Measurements from ENCODE around the gene GARIN5A. TPM values are rescaled to one million over a fixed set of nuclear protein-coding genes. Genes with fewer than 3 reads are reported as not detected.

The GARIN5A gene
- total and polyA plus RNA-seq, 5 donors from 2014 or later: 0.39 to 0.83 (median 0.64) TPM; not detected in 2

DNA sequence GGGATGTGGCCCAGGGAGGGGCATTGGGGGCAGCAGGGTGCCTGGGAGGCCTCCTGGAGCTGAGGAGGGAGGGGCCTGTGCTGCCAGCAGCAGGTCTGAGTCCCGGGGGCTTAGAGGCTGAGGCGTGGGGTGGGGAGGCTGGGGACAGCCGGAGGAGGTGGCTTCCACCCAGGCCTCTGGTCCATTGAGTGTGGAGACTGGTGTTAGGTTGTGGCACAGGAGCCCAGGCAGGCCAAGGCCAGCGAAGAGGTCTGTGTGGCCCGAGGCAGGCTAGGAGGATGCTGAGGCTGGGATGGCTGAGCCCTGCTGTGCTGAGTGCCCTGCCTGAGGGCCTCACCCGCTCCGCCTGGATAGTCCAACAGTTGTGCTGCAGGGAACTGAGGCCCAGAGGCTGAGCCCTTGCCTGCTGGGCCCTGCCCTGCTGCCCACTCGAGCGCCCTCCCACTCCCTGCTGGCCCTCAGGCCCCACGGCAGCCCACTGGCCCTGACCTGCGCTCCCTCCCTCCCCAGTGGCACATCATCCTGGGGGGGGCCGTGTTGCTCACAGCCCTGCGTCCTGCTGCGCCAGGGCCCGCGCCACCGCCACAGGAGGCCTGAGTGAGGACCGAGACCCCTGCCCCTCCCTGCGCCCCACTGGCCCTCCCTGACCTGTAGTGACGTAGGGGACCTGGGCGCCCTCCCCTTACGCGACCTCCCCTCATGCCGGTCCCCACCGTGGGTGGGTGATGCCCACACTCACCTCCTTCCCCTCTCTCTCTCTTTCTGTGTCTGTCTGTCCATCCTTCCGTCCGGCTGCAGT, 4.9 kb upstream of the GARIN5A start:
- ATAC-seq (ENCODE audit: low read depth in 2 of 2) (no peak), DNase-seq (no peak)
- Mint-ChIP-seq H3K27ac (no peak overlapping the region), H3K4me1 (peaks cover 0 to 19% (median 13%) of the 10 kb centered on the region in 4 donors), H3K9me3 (no peaks in the 10 kb centered on the region), H3K27me3 (no peaks in the 10 kb centered on the region), H3K36me3 (peaks cover 29% of the 10 kb centered on the region), H3K4me3 (peak overlapping the region in 1 of 4 donors; percentile 77)
- H3K4me1 ChIP-seq (ENCODE audit: control insufficient read depth, insufficient read depth, low read length, poor library complexity, severe bottlenecking): peaks cover 22% of the 10 kb centered on the region
- no peaks in the 10 kb centered on the region for H3K9me3 ChIP-seq (ENCODE audit: control insufficient read depth in 2 of 2, low read length in 2 of 2)
- H3K27ac ChIP-seq (ENCODE audit: insufficient read depth, low read length, poor library complexity, severe bottlenecking): no peak overlapping the region
- no peaks in the 10 kb centered on the region for H3K27me3 ChIP-seq (ENCODE audit: control insufficient read depth, insufficient read depth, low read length)
- no peak overlapping the region for H3K4me3 ChIP-seq (ENCODE audit: low read depth, low read length)
- peaks cover 35% of the 10 kb centered on the region for H3K36me3 ChIP-seq (ENCODE audit: control insufficient read depth, insufficient read depth, low read length)

DNA sequence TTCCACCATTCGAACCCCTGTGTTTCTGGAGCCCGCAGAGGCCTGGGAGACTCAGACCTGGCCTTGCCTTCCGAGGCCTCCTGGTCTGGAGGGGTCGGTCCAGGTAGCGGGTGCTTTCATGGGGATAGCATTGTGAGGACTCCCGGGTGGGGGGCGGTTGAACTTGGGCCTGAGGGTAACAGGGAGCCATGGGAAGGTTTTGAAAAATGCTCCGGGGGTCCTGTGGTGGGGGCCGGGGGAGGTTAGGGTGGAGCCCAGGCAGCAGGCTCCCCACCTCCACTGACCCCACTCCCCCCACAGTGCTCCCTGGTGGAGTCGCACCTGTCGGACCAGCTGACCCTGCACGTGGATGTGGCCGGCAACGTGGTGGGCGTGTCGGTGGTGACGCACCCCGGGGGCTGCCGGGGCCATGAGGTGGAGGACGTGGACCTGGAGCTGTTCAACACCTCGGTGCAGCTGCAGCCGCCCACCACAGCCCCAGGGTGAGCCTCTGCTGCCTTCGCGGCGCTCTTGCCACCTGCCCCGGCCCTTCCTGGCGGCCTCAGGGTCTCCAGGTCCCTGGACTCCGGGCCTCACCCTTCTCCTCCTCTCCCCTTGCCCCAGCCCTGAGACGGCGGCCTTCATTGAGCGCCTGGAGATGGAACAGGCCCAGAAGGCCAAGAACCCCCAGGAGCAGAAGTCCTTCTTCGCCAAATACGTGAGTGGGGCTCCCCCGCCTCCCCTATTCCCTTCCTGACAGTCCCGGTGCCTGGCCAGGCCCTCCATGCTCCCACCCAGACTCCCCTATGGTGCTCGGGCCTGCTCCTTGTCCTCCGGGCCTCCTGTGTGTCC, 3.8 kb upstream of the GARIN5A start:
- Mint-ChIP-seq H3K4me1 (peaks cover 0 to 23% (median 17%) of the 10 kb centered on the region in 4 donors), H3K9me3 (no peaks in the 10 kb centered on the region), H3K27ac (peak overlapping the region in 1 of 3 donors; percentile 62), H3K4me3 (no peak overlapping the region), H3K27me3 (peaks cover 4% of the 10 kb centered on the region), H3K36me3 (peaks cover 29% of the 10 kb centered on the region)
- H3K9me3 ChIP-seq (ENCODE audit: control insufficient read depth in 2 of 2, low read length in 2 of 2): no peaks in the 10 kb centered on the region
- H3K27ac ChIP-seq (ENCODE audit: insufficient read depth, low read length, poor library complexity, severe bottlenecking): no peak overlapping the region
- no peaks in the 10 kb centered on the region for H3K27me3 ChIP-seq (ENCODE audit: control insufficient read depth, insufficient read depth, low read length)
- H3K4me3 ChIP-seq (ENCODE audit: low read depth, low read length): no peak overlapping the region
- H3K4me1 ChIP-seq (ENCODE audit: control insufficient read depth, insufficient read depth, low read length, poor library complexity, severe bottlenecking): peaks cover 26% of the 10 kb centered on the region
- DNase-seq (no peak), ATAC-seq (ENCODE audit: low read depth in 2 of 2) (no peak)
- peaks cover 35% of the 10 kb centered on the region for H3K36me3 ChIP-seq (ENCODE audit: control insufficient read depth, insufficient read depth, low read length)

DNA sequence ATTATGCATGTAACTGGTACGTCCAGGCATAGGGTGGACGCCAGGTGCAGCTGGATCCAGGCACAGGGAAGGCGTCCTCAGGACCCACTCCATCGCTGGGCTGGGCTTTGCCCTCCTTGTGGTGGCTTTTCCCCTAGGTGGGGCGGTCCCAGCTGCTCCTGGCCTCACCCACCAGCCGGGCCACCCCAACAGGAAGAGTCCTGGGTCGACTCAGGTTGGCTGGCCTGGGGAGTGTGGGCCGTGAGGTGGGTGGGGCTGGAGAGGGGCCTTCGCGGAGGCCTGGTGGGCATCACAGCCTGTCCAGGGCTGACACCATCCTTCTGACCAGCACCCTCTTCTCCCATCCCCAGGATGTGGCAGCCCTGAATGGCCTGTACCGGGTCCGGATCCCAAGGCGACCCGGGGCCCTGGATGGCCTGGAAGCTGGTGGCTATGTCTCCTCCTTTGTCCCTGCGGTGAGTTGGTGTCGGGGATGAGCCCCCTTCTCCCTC, 3.2 kb upstream of the GARIN5A start:
- Histone ChIP-seq H3K27me3 (ENCODE audit: control insufficient read depth, insufficient read depth, low read length) (no peaks in the 10 kb centered on the region), H3K36me3 (ENCODE audit: control insufficient read depth, insufficient read depth, low read length) (peaks cover 35% of the 10 kb centered on the region), H3K4me3 (ENCODE audit: low read depth, low read length) (no peak overlapping the region), H3K9me3 (ENCODE audit: control insufficient read depth in 2 of 2, low read length in 2 of 2) (no peaks in the 10 kb centered on the region), H3K4me1 (ENCODE audit: control insufficient read depth, insufficient read depth, low read length, poor library complexity, severe bottlenecking) (peaks cover 26% of the 10 kb centered on the region), H3K27ac (ENCODE audit: insufficient read depth, low read length, poor library complexity, severe bottlenecking) (no peak overlapping the region)
- Mint-ChIP-seq H3K4me3 (no peak overlapping the region), H3K27me3 (peaks cover 9% of the 10 kb centered on the region), H3K36me3 (peaks cover 23% of the 10 kb centered on the region), H3K27ac (no peak overlapping the region), H3K9me3 (no peaks in the 10 kb centered on the region), H3K4me1 (peaks cover 0 to 25% (median 20%) of the 10 kb centered on the region in 4 donors)
- ATAC-seq (ENCODE audit: low read depth in 2 of 2) (no peak), DNase-seq (no peak)

DNA sequence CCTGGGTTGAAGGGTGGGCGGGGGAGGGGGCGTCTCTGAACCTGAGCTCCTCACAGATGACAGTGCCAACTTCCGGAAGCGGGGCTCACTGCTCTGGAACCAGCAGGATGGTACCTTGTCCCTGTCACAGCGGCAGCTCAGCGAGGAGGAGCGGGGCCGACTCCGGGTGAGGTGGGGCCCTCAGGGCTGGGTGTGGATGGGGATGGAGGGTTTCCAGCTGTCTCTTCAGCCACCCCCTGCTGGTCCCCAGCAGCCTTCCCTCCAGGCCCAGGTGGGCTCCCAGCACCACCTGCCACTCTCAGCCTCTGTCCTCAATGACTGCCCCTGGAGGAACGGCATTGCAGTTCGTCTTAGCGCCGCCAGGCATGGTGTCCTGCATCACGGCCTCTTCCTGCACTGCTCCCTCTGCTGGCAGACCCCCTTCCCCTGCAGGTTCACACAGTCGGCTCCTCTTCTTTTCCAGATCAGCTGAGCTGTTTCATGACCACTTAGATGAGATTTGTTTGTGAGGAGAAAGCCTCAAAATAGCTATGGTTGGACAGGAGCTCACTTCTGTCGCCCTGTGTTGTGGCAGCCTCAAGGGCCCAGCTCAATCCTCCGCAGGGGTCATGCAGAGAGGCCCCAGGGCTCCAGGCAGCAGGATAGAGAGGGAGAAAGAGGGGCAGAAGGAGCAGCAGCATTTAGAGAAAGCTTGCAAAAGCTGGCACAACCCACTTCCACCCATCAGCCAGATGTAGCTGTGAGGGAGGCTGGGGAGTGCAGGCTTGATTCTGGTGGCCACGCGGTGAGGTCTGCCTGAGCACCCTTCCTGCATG, 2.5 kb upstream of the GARIN5A start:
- Mint-ChIP-seq H3K4me3 (peak overlapping the region in 3 of 4 donors; percentile 43 to 60 (median 52)), H3K27ac (no peak overlapping the region), H3K27me3 (peaks cover 9% of the 10 kb centered on the region), H3K4me1 (peaks cover 0 to 25% (median 20%) of the 10 kb centered on the region in 4 donors), H3K9me3 (no peaks in the 10 kb centered on the region), H3K36me3 (peaks cover 23% of the 10 kb centered on the region)
- H3K4me1 ChIP-seq (ENCODE audit: control insufficient read depth, insufficient read depth, low read length, poor library complexity, severe bottlenecking): peaks cover 26% of the 10 kb centered on the region
- H3K4me3 ChIP-seq (ENCODE audit: low read depth, low read length): no peak overlapping the region
- ATAC-seq (ENCODE audit: low read depth in 2 of 2) (no peak), DNase-seq (no peak)
- H3K27me3 ChIP-seq (ENCODE audit: control insufficient read depth, insufficient read depth, low read length): no peaks in the 10 kb centered on the region
- H3K27ac ChIP-seq (ENCODE audit: insufficient read depth, low read length, poor library complexity, severe bottlenecking): no peak overlapping the region
- H3K36me3 ChIP-seq (ENCODE audit: control insufficient read depth, insufficient read depth, low read length): peaks cover 32% of the 10 kb centered on the region
- H3K9me3 ChIP-seq (ENCODE audit: control insufficient read depth in 2 of 2, low read length in 2 of 2): no peaks in the 10 kb centered on the region

DNA sequence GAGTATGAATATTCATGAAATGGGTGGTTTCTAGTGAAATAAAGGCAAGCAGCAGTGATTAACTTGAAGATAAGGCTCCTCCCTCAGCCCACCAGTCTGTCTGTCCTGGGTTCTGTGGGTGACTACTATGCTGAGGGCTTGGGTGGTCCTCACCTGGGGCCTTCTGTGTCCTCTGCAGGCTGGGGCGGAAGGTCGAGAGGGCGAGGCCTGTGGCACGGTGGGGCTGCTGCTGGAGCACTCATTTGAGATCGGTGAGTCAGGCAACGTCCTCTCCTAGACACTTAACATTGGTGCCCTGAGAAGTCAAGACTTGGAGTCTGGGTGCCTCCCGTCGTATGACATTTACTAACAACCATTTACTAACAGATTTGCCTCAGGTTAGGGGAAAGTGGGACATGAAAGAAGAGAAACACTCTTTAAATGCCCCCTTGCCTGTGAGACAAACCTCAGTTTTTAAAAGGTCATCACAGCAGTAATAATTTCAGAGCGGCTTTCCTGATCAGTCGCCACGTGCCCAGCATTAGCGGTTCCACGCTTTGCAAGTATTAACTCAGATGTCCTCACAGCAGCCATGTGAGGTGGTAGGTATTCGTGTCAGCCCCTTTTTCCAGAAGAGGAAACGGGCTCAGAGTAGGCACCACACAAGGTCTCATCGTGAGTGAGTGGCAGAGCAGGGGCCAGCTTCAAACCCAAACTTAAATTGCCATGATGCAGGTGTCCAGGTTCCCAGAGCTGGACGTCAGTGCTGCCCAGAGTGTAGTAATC, 1.3 kb upstream of the GARIN5A start:
- H3K27ac ChIP-seq (ENCODE audit: insufficient read depth, low read length, poor library complexity, severe bottlenecking): no peak overlapping the region
- Mint-ChIP-seq H3K27ac (peak overlapping the region; percentile 71 to 97 (median 94)), H3K9me3 (no peaks in the 10 kb centered on the region), H3K4me3 (peak overlapping the region; percentile 98 to 99 (median 99)), H3K27me3 (peaks cover 9% of the 10 kb centered on the region), H3K4me1 (peaks cover 0 to 25% (median 19%) of the 10 kb centered on the region in 4 donors), H3K36me3 (peaks cover 15% of the 10 kb centered on the region)
- H3K9me3 ChIP-seq (ENCODE audit: control insufficient read depth in 2 of 2, low read length in 2 of 2): no peaks in the 10 kb centered on the region
- H3K36me3 ChIP-seq (ENCODE audit: control insufficient read depth, insufficient read depth, low read length): peaks cover 27% of the 10 kb centered on the region
- no peaks in the 10 kb centered on the region for H3K27me3 ChIP-seq (ENCODE audit: control insufficient read depth, insufficient read depth, low read length)
- ATAC-seq (ENCODE audit: low read depth in 2 of 2) (no peak), DNase-seq (no peak)
- H3K4me3 ChIP-seq (ENCODE audit: low read depth, low read length): peak overlapping the region; percentile 55
- H3K4me1 ChIP-seq (ENCODE audit: control insufficient read depth, insufficient read depth, low read length, poor library complexity, severe bottlenecking): peaks cover 26% of the 10 kb centered on the region

DNA sequence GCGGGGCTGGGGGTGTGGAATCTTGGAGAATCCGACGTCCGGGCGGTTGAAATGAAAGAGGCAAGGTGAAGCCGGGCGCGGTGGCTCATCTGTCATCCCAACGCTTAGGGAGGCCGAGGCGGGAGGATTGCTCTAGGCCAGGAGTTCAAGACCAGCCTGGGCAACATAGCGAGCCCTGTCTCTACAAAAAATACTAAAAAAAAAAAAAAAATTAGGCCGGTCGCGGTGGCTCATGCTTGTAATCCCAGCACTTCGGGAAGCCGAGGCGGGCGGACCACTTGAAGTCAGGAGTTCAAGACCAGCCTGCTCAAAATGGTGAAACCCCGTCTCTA, 225 bp upstream of the GARIN5A start:
- Histone ChIP-seq H3K36me3 (ENCODE audit: control insufficient read depth, insufficient read depth, low read length) (peaks cover 26% of the 10 kb centered on the region), H3K4me3 (ENCODE audit: low read depth, low read length) (peak overlapping the region; percentile 55), H3K4me1 (ENCODE audit: control insufficient read depth, insufficient read depth, low read length, poor library complexity, severe bottlenecking) (peaks cover 26% of the 10 kb centered on the region), H3K9me3 (ENCODE audit: control insufficient read depth in 2 of 2, low read length in 2 of 2) (no peaks in the 10 kb centered on the region), H3K27ac (ENCODE audit: insufficient read depth, low read length, poor library complexity, severe bottlenecking) (peak overlapping the region; percentile 85), H3K27me3 (ENCODE audit: control insufficient read depth, insufficient read depth, low read length) (no peaks in the 10 kb centered on the region)
- peaks cover 0 to 25% (median 19%) of the 10 kb centered on the region in 4 donors for H3K4me1 Mint-ChIP-seq
- H3K4me3 Mint-ChIP-seq: peak overlapping the region; percentile 98 to 99 (median 99)
- no peak for ATAC-seq (ENCODE audit: low read depth in 2 of 2)
- DNase-seq: no peak
- H3K27ac Mint-ChIP-seq: peak overlapping the region; percentile 85 to 99 (median 97)
- H3K9me3 Mint-ChIP-seq: no peaks in the 10 kb centered on the region
- H3K27me3 Mint-ChIP-seq: peaks cover 9% of the 10 kb centered on the region
- peaks cover 15% of the 10 kb centered on the region for H3K36me3 Mint-ChIP-seq

Measured in CD4-positive, CD25-positive, alpha-beta regulatory T cell (primary cell).